Thymus (tissue), 11 donors: ENCODE measurements around the gene INCENP. TPM values are rescaled to one million over a fixed set of nuclear protein-coding genes. Genes with fewer than 3 reads are reported as not detected.
"Not testable (repeated sequence)": the region's sequence is repeated elsewhere in the genome, so short reads cannot be mapped to it uniquely, and the experiment has no call there.

Experiments used
- DNase-seq, 9 donors: peaks; one replicate each; pipeline ENCODE4 v3.0.0-alpha.2; 2013; ENCODE audit warnings: low spot score in 9 of 9, low read depth in 6 of 9, missing footprints in 1 of 9
- H3K27ac ChIP-seq, 2 donors: one replicate each; pipeline ENCODE4 v1.5.1; 2013; ENCODE audit warnings: control low read depth in 1 of 2, low read depth in 1 of 2, low read length in 1 of 2, mild to moderate bottlenecking in 1 of 2, moderate library complexity in 1 of 2
- H3K27me3 ChIP-seq, 2 donors: one replicate each; pipeline ENCODE4 v1.5.1; 2013; ENCODE audit warnings: low read length in 1 of 2; ENCODE audit not compliant: control insufficient read depth in 2 of 2, insufficient read depth in 1 of 2
- H3K36me3 ChIP-seq, 2 donors: one replicate each; pipeline ENCODE4 v1.5.1; 2013; ENCODE audit warnings: low read length in 1 of 2, mild to moderate bottlenecking in 1 of 2, moderate library complexity in 1 of 2; ENCODE audit not compliant: control insufficient read depth in 2 of 2, insufficient read depth in 2 of 2
- H3K4me1 ChIP-seq, 2 donors: one replicate each; pipeline ENCODE4 v1.5.1; 2013; ENCODE audit warnings: low read length in 2 of 2; ENCODE audit not compliant: control insufficient read depth in 2 of 2, insufficient read depth in 2 of 2
- H3K4me3 ChIP-seq, 2 donors: one replicate each; pipeline ENCODE4 v1.5.1; 2013; ENCODE audit warnings: low read length in 2 of 2, control low read depth in 1 of 2, mild to moderate bottlenecking in 1 of 2
- H3K9me3 ChIP-seq, 2 donors: one replicate each; pipeline ENCODE4 v1.5.1; 2013; ENCODE audit warnings: low read length in 1 of 2, mild to moderate bottlenecking in 1 of 2; ENCODE audit not compliant: control insufficient read depth in 2 of 2, insufficient read depth in 1 of 2
- WGBS: extraction: QIAGEN DNeasy Blood & Tissue Kit; methylation state at CpG from one replicate; pipeline ENCODE4 v1.1.7; 2013; 5-methylcytosine and 5-hydroxymethylcytosine counted together
- polyA plus RNA-seq: library from polyadenylated mRNA; stranded (reverse); fragments of 200-250 nt; gene quantifications from one replicate; pipeline ENCODE4 v1.2.3, GENCODE V29; 2013
- total RNA-seq: library from RNA; stranded (reverse); fragments of 120-200 nt; gene quantifications from one replicate; pipeline ENCODE4 v1.2.4, GENCODE V29; 2013
- donor health status: healthy.

INCENP gene
- total and polyA plus RNA-seq, 2 donors, result 5.2 to 24.7 TPM

DNA sequence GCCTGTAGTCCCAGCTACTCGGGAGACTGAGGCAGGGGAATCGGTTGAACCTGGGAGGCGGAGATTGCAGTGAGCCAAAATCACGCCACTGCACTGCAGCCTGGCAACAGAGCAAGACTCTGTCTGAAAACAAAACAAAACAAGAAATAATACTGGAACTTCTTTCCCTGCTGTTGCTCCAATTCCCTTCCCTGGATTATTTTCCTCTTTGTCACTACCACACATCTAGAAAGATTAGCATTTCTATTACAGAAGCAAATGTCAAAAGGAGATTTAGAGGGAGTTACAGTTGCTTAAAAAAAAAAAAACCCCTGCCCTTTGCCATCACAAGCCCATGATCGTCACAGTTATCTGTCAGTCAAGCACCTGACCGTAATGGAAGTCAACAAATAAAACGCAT, 48.5 kb downstream of the INCENP start:
- H3K27ac ChIP-seq, result no peak overlapping the region
- 74% methylated on average over 7 of the region's 7 CpGs for WGBS
- no peaks in the 10 kb centered on the region for H3K9me3 ChIP-seq
- H3K4me3 ChIP-seq, result no peak overlapping the region
- no peaks in the 10 kb centered on the region for H3K36me3 ChIP-seq
- peaks cover 0 to 24% of the 10 kb centered on the region in 2 donors for H3K27me3 ChIP-seq
- no peak for DNase-seq
- peaks cover 2% of the 10 kb centered on the region in 2 donors for H3K4me1 ChIP-seq

- 92% methylated on average over 3 of the region's 3 CpGs for WGBS
- H3K4me3 ChIP-seq, result no peak overlapping the region
- H3K27ac ChIP-seq, result no peak overlapping the region
- peaks cover 2% of the 10 kb centered on the region in 2 donors for H3K4me1 ChIP-seq
- no peak for DNase-seq
- no peaks in the 10 kb centered on the region for H3K9me3 ChIP-seq
- peaks cover 0 to 7% of the 10 kb centered on the region in 2 donors for H3K27me3 ChIP-seq
- H3K36me3 ChIP-seq, result no peaks in the 10 kb centered on the region
These were observed 53.0 kb downstream of the INCENP start for GRCh38 chr11:62176766-62177165.

DNA sequence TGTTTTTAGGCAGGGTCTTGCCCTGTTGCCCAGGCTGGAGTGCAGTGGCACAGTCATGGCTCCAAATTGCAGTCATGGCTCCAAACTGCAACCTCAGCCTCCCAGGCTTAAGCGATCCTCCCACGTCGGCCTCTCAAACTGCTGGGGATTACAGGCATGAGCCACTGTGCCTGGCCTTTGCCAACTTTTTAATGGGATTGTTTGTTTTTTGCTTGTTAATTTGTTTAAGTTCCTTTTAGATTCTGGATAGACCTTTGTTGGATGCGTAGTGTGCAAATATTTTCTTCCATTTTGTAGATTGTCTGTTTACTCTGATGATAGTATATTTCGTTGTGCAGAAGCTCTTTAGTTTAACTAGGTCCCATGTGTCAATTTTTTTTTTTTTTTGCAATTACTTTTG, 56.2 kb downstream of the INCENP start:
- Histone ChIP-seq H3K4me3 (no peak overlapping the region), H3K27ac (no peak overlapping the region), H3K36me3 (no peaks in the 10 kb centered on the region), H3K4me1 (no peaks in the 10 kb centered on the region), H3K9me3 (no peaks in the 10 kb centered on the region), H3K27me3 (no peaks in the 10 kb centered on the region)
- no peak for DNase-seq
- 94% methylated on average over 5 of the region's 5 CpGs for WGBS

GRCh38 chr11:62181097-62181496, 57.3 kb downstream of the INCENP start:
- H3K27ac ChIP-seq, result no peak overlapping the region
- H3K27me3 ChIP-seq, result no peaks in the 10 kb centered on the region
- H3K36me3 ChIP-seq, result no peaks in the 10 kb centered on the region
- H3K4me3 ChIP-seq, result no peak overlapping the region
- no peaks in the 10 kb centered on the region for H3K4me1 ChIP-seq
- DNase-seq, result no peak
- 65% methylated on average over 2 of the region's 2 CpGs for whole genome bisulfite sequencing
- no peaks in the 10 kb centered on the region for H3K9me3 ChIP-seq

DNA sequence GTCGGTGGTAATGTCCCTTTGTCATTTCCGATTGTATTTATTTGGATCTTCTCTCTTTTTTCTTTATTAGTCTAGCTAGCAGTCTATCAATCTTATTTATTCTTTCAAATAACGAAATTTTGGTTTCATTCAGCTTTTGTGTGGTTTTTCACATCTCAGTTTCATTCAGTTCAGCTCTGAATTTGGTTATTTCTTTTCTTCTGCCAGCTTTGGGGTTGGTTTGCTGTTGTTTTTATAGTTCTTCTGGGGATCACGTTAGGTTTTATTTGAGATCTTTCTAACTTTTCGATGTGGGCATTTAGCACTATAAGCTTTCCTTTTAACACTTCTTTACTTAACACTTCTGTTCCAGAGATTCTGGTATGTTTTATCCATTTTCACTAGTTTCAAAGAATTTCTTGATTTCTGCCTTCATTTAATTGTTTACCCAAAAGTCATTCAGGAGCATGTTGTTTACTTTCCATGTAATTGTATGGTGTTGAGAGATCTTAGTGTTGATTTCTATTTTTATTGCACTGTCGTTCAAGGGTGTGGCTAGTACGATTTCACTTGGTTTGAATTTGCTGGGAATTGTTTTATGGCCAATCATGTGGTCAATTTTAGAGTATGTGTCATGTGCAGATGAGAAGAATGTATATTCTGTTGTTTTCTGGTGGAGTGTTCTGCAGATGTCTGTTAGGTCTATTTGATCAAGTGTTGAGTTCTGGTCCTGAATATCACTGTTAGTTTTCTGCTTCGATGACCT, 58.5 kb downstream of the INCENP start:
- DNase-seq, result no peak
- no peaks in the 10 kb centered on the region for H3K27me3 ChIP-seq
- 69% methylated on average over 8 of the region's 8 CpGs for WGBS
- no peaks in the 10 kb centered on the region for H3K9me3 ChIP-seq
- H3K27ac ChIP-seq, result no peak overlapping the region
- H3K4me3 ChIP-seq, result no peak overlapping the region
- H3K4me1 ChIP-seq, result no peaks in the 10 kb centered on the region
- H3K36me3 ChIP-seq, result no peaks in the 10 kb centered on the region

DNA sequence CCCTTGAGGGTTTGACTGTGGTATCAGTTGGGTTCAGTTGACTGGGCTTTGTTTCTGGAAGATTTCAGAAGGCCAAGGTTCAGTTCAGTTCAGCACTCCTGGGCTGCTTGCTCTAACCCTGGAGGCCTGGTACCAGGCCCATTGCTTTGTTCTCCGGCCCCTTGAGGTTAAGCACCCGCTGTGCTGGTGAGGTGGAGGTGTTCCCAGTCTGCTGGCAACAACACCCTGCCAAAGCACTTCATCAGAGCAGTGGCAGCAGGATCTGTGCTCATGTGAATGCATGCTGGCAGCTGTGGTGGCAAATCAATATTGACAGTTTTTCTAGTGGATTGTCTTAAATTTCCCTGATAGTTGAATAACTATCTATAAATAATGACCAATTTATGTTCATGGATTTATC, 62.4 kb downstream of the INCENP start:
- Histone ChIP-seq H3K9me3 (no peaks in the 10 kb centered on the region), H3K4me3 (no peak overlapping the region), H3K36me3 (no peaks in the 10 kb centered on the region), H3K27me3 (peaks cover 0 to 3% of the 10 kb centered on the region in 2 donors), H3K4me1 (no peaks in the 10 kb centered on the region), H3K27ac (no peak overlapping the region)
- no peak for DNase-seq
- WGBS, result 61% methylated on average over 2 of the region's 2 CpGs

- H3K36me3 ChIP-seq, result no peaks in the 10 kb centered on the region
- no peak within 1 kb of the TSS for H3K27ac ChIP-seq
- peaks cover 0 to 3% of the 10 kb centered on the region in 2 donors for H3K27me3 ChIP-seq
- H3K4me1 ChIP-seq, result no peaks in the 10 kb centered on the region
- no peak for DNase-seq
- no peak within 1 kb of the TSS for H3K4me3 ChIP-seq
- WGBS, result 78% methylated on average over 9 of the region's 9 CpGs
- H3K9me3 ChIP-seq, result no peaks in the 10 kb centered on the region
These were observed 66.2 kb downstream of the INCENP start, which contains the start of gene SCGB1D1 for GRCh38 chr11:62190011-62190410. Gene SCGB1D1, plus strand, starts transcription at chr11:62190216. Its CDS starts 69 bp downstream, at chr11:62190285.

DNA sequence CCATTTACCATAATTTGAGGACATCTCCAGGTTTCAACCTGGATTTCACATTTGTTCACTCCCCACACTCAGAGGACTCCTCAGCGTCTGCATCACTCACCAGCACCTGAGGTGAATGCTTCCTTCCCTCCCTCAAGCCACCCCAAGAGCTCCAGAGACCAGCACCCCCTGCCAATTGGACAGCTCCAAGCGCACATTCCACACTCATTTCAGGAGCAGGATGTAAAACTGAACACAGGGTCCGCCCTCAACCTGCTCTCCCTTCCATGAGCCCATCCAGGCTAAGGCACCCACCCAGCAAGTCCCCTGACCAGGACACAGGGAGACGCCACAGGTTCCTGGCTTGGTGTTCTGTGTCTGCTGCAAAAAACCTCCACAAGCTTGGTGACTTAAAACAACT, 70.1 kb downstream of the INCENP start:
- WGBS, result 82% methylated on average over 4 of the region's 4 CpGs
- no peak overlapping the region for H3K27ac ChIP-seq
- no peak for DNase-seq
- peaks cover 0 to 3% of the 10 kb centered on the region in 2 donors for H3K27me3 ChIP-seq
- H3K9me3 ChIP-seq, result no peaks in the 10 kb centered on the region
- H3K36me3 ChIP-seq, result no peaks in the 10 kb centered on the region
- H3K4me3 ChIP-seq, result no peak overlapping the region
- H3K4me1 ChIP-seq, result no peaks in the 10 kb centered on the region

- H3K27me3 ChIP-seq, DNase-seq, H3K4me3 ChIP-seq, H3K36me3 ChIP-seq, H3K4me1 ChIP-seq, H3K27ac ChIP-seq, H3K9me3 ChIP-seq: not testable (repeated sequence)
- 13% methylated on average over 4 of the region's 9 CpGs for WGBS
These were observed 71.2 kb downstream of the INCENP start for GRCh38 chr11:62195010-62195409.
